Measurements from ENCODE around the gene ATP8B4.
"Not testable (repeated sequence)": the region's sequence is repeated elsewhere in the genome, so short reads cannot be mapped to it uniquely, and the experiment has no call there.

DNA sequence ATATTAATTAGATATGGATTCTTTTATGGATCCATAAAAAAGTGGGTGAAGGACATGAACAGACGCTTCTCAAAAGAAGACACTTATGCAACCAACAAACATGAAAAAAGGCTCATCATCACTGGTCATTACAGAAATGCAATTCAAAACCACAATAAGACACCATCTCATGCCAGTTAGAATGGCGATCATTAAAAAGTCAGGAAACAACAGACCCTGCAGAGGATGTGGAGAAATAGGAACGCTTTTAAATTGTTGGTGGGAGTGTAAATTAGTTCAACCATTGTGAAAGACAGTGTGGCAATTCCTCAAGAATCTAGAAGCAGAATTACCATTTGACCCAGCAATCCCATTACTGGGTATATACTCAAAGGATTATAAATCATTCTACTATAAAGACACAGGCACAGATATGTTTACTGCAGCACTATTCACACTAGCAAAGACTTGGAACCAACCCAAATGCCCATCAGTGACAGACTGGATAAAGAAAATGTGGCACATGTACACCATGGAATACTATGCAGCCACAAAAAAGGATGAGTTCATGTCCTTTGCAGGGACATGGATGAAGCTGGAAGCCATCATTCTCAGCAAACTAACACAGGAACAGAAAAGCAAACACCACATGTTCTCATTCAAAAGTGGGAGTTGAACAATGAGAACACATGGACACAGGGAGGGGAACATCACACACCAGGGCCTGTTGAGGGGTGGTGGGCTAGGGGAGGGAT, 13.4 kb upstream of the ATP8B4 start:
- TF ChIP-seq GLIS3 (CRISPR knock-in tag; IDR thresholded peaks at IDR 0.05); TOX (CRISPR knock-in tag; IDR thresholded peaks at IDR 0.05; ENCODE audit: borderline replicate concordance): not testable (repeated sequence)
